K562 (cell line): Measurements from ENCODE around the gene RFT1.

Experiments used
- ELF4 ChIP-seq: fragments of 450-650 bp; formaldehyde crosslinking; IDR thresholded peaks from 2 replicates; pipeline ENCODE4 v1.4.0; 2022; ENCODE audit warnings: missing genetic modification characterization
- ETV6 ChIP-seq, 3 experiments: fragments of 150-350 bp in 1 of 3; sonication (generic) in 1 of 3; formaldehyde crosslinking in 1 of 3; IDR thresholded peaks; 2 replicates each; pipeline versions ENCODE4 v1.6.1 to v1.8.0; 2014 to 2022; ENCODE audit warnings: borderline replicate concordance in 2 of 3, low read depth in 2 of 3, antibody characterized with exemption in 1 of 3, low read length in 1 of 3, mild to moderate bottlenecking in 1 of 3, missing genetic modification reagents in 1 of 3
- ZFX ChIP-seq: sonication (generic); formaldehyde crosslinking; IDR thresholded peaks from 2 replicates; pipeline ENCODE4 v1.8.0; 2022; ENCODE audit warnings: mild to moderate bottlenecking, missing genetic modification reagents, moderate library complexity
- TF ChIP-seq, protein P1 (sequence below): sonication (generic); formaldehyde crosslinking; IDR thresholded peaks from 2 replicates; pipeline ENCODE4 v1.5.0; 2020; ENCODE audit warnings: missing genetic modification reagents

DNA sequence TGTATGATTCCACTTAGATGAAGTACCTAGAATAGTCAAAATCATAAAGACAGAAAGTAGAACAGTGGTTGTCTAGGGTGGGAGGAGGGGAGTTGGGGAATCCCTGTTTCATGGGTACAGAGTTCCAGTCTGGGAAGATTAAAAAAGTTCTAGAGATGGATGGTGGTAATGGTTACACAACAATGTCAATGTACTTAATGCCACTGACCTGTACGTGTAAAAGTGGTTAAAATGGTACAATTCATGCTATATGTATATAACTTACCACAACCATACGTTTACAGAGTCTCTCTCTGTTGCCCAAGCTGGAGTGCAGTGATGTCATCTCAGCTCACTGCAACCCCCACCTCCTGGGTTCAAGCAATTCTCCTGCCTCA lies 90.9 kb downstream of the RFT1 start:
- TF ChIP-seq ZFX (CRISPR knock-in tag): no peak
- no peak for TF ChIP-seq ETV6 (IDR thresholded peaks at IDR 0.05; ENCODE audit: borderline replicate concordance in 1 of 2, low read depth in 2 of 2, low read length in 1 of 2)
- no peak for TF ChIP-seq ETV6 (CRISPR knock-in tag; IDR thresholded peaks at IDR 0.05; ENCODE audit: borderline replicate concordance)
- TF ChIP-seq ELF4 (CRISPR knock-in tag): no peak
- TF ChIP-seq, protein P1, sequence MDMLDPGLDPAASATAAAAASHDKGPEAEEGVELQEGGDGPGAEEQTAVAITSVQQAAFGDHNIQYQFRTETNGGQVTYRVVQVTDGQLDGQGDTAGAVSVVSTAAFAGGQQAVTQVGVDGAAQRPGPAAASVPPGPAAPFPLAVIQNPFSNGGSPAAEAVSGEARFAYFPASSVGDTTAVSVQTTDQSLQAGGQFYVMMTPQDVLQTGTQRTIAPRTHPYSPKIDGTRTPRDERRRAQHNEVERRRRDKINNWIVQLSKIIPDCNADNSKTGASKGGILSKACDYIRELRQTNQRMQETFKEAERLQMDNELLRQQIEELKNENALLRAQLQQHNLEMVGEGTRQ (CRISPR knock-in tag): no peak
